ENCODE data around the gene KDM4B.
A peak's percentile ranks its signal among the peaks of the same experiment; 100 is the strongest.

Gene KDM4B

GRCh38 chr19:5058521-5059212, 89.8 kb downstream of the KDM4B start:
- Histone ChIP-seq H3K27me3 (replicated peaks in 2 of 5; ENCODE audit: control insufficient read depth in 4 of 5, insufficient read depth in 5 of 5, low read length in 4 of 5) (no peaks in the 10 kb centered on the region), H3K27ac (ENCODE audit: insufficient read depth in 1 of 2, low read depth in 1 of 2, low read length in 2 of 2, poor library complexity in 1 of 2, severe bottlenecking in 2 of 2) (no peak overlapping the region), H3K4me1 (ENCODE audit: control extremely low read depth in 1 of 4, control insufficient read depth in 4 of 4, insufficient read depth in 4 of 4, low read length in 3 of 4) (no peaks in the 10 kb centered on the region), H3K36me3 (ENCODE audit: control insufficient read depth in 4 of 4, insufficient read depth in 4 of 4, low read length in 3 of 4) (peaks cover 0 to 54% (median 24%) of the 10 kb centered on the region in 4 experiments), H3K4me3 (ENCODE audit: control insufficient read depth in 1 of 7, extremely low read depth in 1 of 7, insufficient read depth in 4 of 7, low read depth in 2 of 7, low read length in 6 of 7) (no peak overlapping the region), H3K9me3 (ENCODE audit: control extremely low read depth in 1 of 5, control insufficient read depth in 4 of 5, insufficient read depth in 2 of 5, low read depth in 1 of 5, low read length in 4 of 5) (peaks cover 0 to 14% (median 12%) of the 10 kb centered on the region in 5 experiments)
- CTCF ChIA-PET = no interaction called here
- WGBS (ENCODE audit: insufficient coverage) = 97% methylated on average over 28 of the region's 34 CpGs
- POLR2A ChIA-PET = no interaction called here
- DNase-seq = peak in 1 of 3 donors; percentile 11

GRCh38 chr19:5059213-5059574, 90.3 kb downstream of the KDM4B start:
- POLR2A ChIA-PET = no interaction called here
- Histone ChIP-seq H3K4me3 (ENCODE audit: control insufficient read depth in 1 of 7, extremely low read depth in 1 of 7, insufficient read depth in 4 of 7, low read depth in 2 of 7, low read length in 6 of 7) (no peak overlapping the region), H3K9me3 (ENCODE audit: control extremely low read depth in 1 of 5, control insufficient read depth in 4 of 5, insufficient read depth in 2 of 5, low read depth in 1 of 5, low read length in 4 of 5) (peaks cover 0 to 14% (median 12%) of the 10 kb centered on the region in 5 experiments), H3K27ac (ENCODE audit: insufficient read depth in 1 of 2, low read depth in 1 of 2, low read length in 2 of 2, poor library complexity in 1 of 2, severe bottlenecking in 2 of 2) (no peak overlapping the region), H3K4me1 (ENCODE audit: control extremely low read depth in 1 of 4, control insufficient read depth in 4 of 4, insufficient read depth in 4 of 4, low read length in 3 of 4) (no peaks in the 10 kb centered on the region), H3K27me3 (replicated peaks in 2 of 5; ENCODE audit: control insufficient read depth in 4 of 5, insufficient read depth in 5 of 5, low read length in 4 of 5) (no peaks in the 10 kb centered on the region), H3K36me3 (ENCODE audit: control insufficient read depth in 4 of 4, insufficient read depth in 4 of 4, low read length in 3 of 4) (peaks cover 0 to 57% (median 24%) of the 10 kb centered on the region in 4 experiments)
- CTCF ChIA-PET = no interaction called here
- DNase-seq = no peak
- over 99% methylated on average over 19 of the region's 21 CpGs for WGBS (ENCODE audit: insufficient coverage)

GRCh38 chr19:5059793-5060192, 90.9 kb downstream of the KDM4B start:
- no peak overlapping the region for H3K27ac ChIP-seq (ENCODE audit: insufficient read depth in 1 of 2, low read depth in 1 of 2, low read length in 2 of 2, poor library complexity in 1 of 2, severe bottlenecking in 2 of 2)
- peaks cover 0 to 14% (median 12%) of the 10 kb centered on the region in 5 experiments for H3K9me3 ChIP-seq (ENCODE audit: control extremely low read depth in 1 of 5, control insufficient read depth in 4 of 5, insufficient read depth in 2 of 5, low read depth in 1 of 5, low read length in 4 of 5)
- no peaks in the 10 kb centered on the region for H3K4me1 ChIP-seq (ENCODE audit: control extremely low read depth in 1 of 4, control insufficient read depth in 4 of 4, insufficient read depth in 4 of 4, low read length in 3 of 4)
- no peaks in the 10 kb centered on the region for H3K27me3 ChIP-seq (replicated peaks in 2 of 5; ENCODE audit: control insufficient read depth in 4 of 5, insufficient read depth in 5 of 5, low read length in 4 of 5)
- POLR2A ChIA-PET = no interaction called here
- H3K36me3 ChIP-seq (ENCODE audit: control insufficient read depth in 4 of 4, insufficient read depth in 4 of 4, low read length in 3 of 4) = peaks cover 0 to 55% (median 24%) of the 10 kb centered on the region in 4 experiments
- no peak overlapping the region for H3K4me3 ChIP-seq (ENCODE audit: control insufficient read depth in 1 of 7, extremely low read depth in 1 of 7, insufficient read depth in 4 of 7, low read depth in 2 of 7, low read length in 6 of 7)
- DNase-seq = no peak
- CTCF ChIA-PET = no interaction called here
- 95% methylated on average over 12 of the region's 12 CpGs for WGBS (ENCODE audit: insufficient coverage)

- Histone ChIP-seq H3K27me3 (replicated peaks in 2 of 5; ENCODE audit: control insufficient read depth in 4 of 5, insufficient read depth in 5 of 5, low read length in 4 of 5) (no peaks in the 10 kb centered on the region), H3K9me3 (ENCODE audit: control extremely low read depth in 1 of 5, control insufficient read depth in 4 of 5, insufficient read depth in 2 of 5, low read depth in 1 of 5, low read length in 4 of 5) (peaks cover 0 to 14% (median 12%) of the 10 kb centered on the region in 5 experiments), H3K4me3 (ENCODE audit: control insufficient read depth in 1 of 7, extremely low read depth in 1 of 7, insufficient read depth in 4 of 7, low read depth in 2 of 7, low read length in 6 of 7) (no peak overlapping the region), H3K36me3 (ENCODE audit: control insufficient read depth in 4 of 4, insufficient read depth in 4 of 4, low read length in 3 of 4) (peaks cover 0 to 55% (median 22%) of the 10 kb centered on the region in 4 experiments), H3K4me1 (ENCODE audit: control extremely low read depth in 1 of 4, control insufficient read depth in 4 of 4, insufficient read depth in 4 of 4, low read length in 3 of 4) (no peaks in the 10 kb centered on the region), H3K27ac (ENCODE audit: insufficient read depth in 1 of 2, low read depth in 1 of 2, low read length in 2 of 2, poor library complexity in 1 of 2, severe bottlenecking in 2 of 2) (no peak overlapping the region)
- WGBS (ENCODE audit: insufficient coverage) = 91% methylated on average over 9 of the region's 9 CpGs
- no peak for DNase-seq
- ChIA-PET CTCF (interaction anchor here (0.9 to 1.5 kb wide), 2 partner anchors 8 to 13 kb away, joined by 3 to 4 read pairs; no protein-coding TSS in a partner anchor), POLR2A (no interaction called here)
Observed at GRCh38 chr19:5062195-5062594, 93.3 kb downstream of the KDM4B start.

GRCh38 chr19:5062799-5063198, 93.9 kb downstream of the KDM4B start:
- WGBS (ENCODE audit: insufficient coverage) = no CpG with 5 or more reads among the region's 4 CpGs
- Histone ChIP-seq H3K9me3 (ENCODE audit: control extremely low read depth in 1 of 5, control insufficient read depth in 4 of 5, insufficient read depth in 2 of 5, low read depth in 1 of 5, low read length in 4 of 5) (peaks cover 0 to 14% (median 12%) of the 10 kb centered on the region in 5 experiments), H3K4me1 (ENCODE audit: control extremely low read depth in 1 of 4, control insufficient read depth in 4 of 4, insufficient read depth in 4 of 4, low read length in 3 of 4) (no peaks in the 10 kb centered on the region), H3K4me3 (ENCODE audit: control insufficient read depth in 1 of 7, extremely low read depth in 1 of 7, insufficient read depth in 4 of 7, low read depth in 2 of 7, low read length in 6 of 7) (no peak overlapping the region), H3K27me3 (replicated peaks in 2 of 5; ENCODE audit: control insufficient read depth in 4 of 5, insufficient read depth in 5 of 5, low read length in 4 of 5) (no peaks in the 10 kb centered on the region), H3K27ac (ENCODE audit: insufficient read depth in 1 of 2, low read depth in 1 of 2, low read length in 2 of 2, poor library complexity in 1 of 2, severe bottlenecking in 2 of 2) (no peak overlapping the region), H3K36me3 (ENCODE audit: control insufficient read depth in 4 of 4, insufficient read depth in 4 of 4, low read length in 3 of 4) (peaks cover 0 to 50% (median 16%) of the 10 kb centered on the region in 4 experiments)
- no peak for DNase-seq
- ChIA-PET CTCF (no interaction called here), POLR2A (no interaction called here)

GRCh38 chr19:5063873-5064645, 95.1 kb downstream of the KDM4B start:
- ChIA-PET CTCF (interaction anchor here (1.3 kb wide), 1 partner anchor 15 kb away, joined by 3 read pairs; no protein-coding TSS in a partner anchor), POLR2A (no interaction called here)
- Histone ChIP-seq H3K27ac (ENCODE audit: insufficient read depth in 1 of 2, low read depth in 1 of 2, low read length in 2 of 2, poor library complexity in 1 of 2, severe bottlenecking in 2 of 2) (no peak overlapping the region), H3K4me1 (ENCODE audit: control extremely low read depth in 1 of 4, control insufficient read depth in 4 of 4, insufficient read depth in 4 of 4, low read length in 3 of 4) (no peaks in the 10 kb centered on the region), H3K4me3 (ENCODE audit: control insufficient read depth in 1 of 7, extremely low read depth in 1 of 7, insufficient read depth in 4 of 7, low read depth in 2 of 7, low read length in 6 of 7) (no peak overlapping the region), H3K27me3 (replicated peaks in 2 of 5; ENCODE audit: control insufficient read depth in 4 of 5, insufficient read depth in 5 of 5, low read length in 4 of 5) (no peaks in the 10 kb centered on the region), H3K36me3 (ENCODE audit: control insufficient read depth in 4 of 4, insufficient read depth in 4 of 4, low read length in 3 of 4) (peaks cover 0 to 48% (median 15%) of the 10 kb centered on the region in 4 experiments), H3K9me3 (ENCODE audit: control extremely low read depth in 1 of 5, control insufficient read depth in 4 of 5, insufficient read depth in 2 of 5, low read depth in 1 of 5, low read length in 4 of 5) (peaks cover 0 to 14% (median 12%) of the 10 kb centered on the region in 5 experiments)
- DNase-seq = no peak
- 96% methylated on average over 28 of the region's 38 CpGs for WGBS (ENCODE audit: insufficient coverage)

GRCh38 chr19:5064896-5065295, 96.0 kb downstream of the KDM4B start:
- peaks cover 0 to 40% (median 15%) of the 10 kb centered on the region in 4 experiments for H3K36me3 ChIP-seq (ENCODE audit: control insufficient read depth in 4 of 4, insufficient read depth in 4 of 4, low read length in 3 of 4)
- ChIA-PET CTCF (interaction anchor here (1.3 kb wide), 1 partner anchor 16 kb away, joined by 3 read pairs; no protein-coding TSS in a partner anchor), POLR2A (no interaction called here)
- no peak for DNase-seq
- WGBS (ENCODE audit: insufficient coverage) = 96% methylated on average over 15 of the region's 19 CpGs
- peaks cover 0 to 14% (median 12%) of the 10 kb centered on the region in 5 experiments for H3K9me3 ChIP-seq (ENCODE audit: control extremely low read depth in 1 of 5, control insufficient read depth in 4 of 5, insufficient read depth in 2 of 5, low read depth in 1 of 5, low read length in 4 of 5)
- H3K4me3 ChIP-seq (ENCODE audit: control insufficient read depth in 1 of 7, extremely low read depth in 1 of 7, insufficient read depth in 4 of 7, low read depth in 2 of 7, low read length in 6 of 7) = no peak overlapping the region
- H3K27ac ChIP-seq (ENCODE audit: insufficient read depth in 1 of 2, low read depth in 1 of 2, low read length in 2 of 2, poor library complexity in 1 of 2, severe bottlenecking in 2 of 2) = no peak overlapping the region
- no peaks in the 10 kb centered on the region for H3K4me1 ChIP-seq (ENCODE audit: control extremely low read depth in 1 of 4, control insufficient read depth in 4 of 4, insufficient read depth in 4 of 4, low read length in 3 of 4)
- no peaks in the 10 kb centered on the region for H3K27me3 ChIP-seq (replicated peaks in 2 of 5; ENCODE audit: control insufficient read depth in 4 of 5, insufficient read depth in 5 of 5, low read length in 4 of 5)

Measured in common myeloid progenitor, CD34-positive (primary cell).